Measurements from ENCODE around the gene ABCE1.

ABCE1 gene

DNA sequence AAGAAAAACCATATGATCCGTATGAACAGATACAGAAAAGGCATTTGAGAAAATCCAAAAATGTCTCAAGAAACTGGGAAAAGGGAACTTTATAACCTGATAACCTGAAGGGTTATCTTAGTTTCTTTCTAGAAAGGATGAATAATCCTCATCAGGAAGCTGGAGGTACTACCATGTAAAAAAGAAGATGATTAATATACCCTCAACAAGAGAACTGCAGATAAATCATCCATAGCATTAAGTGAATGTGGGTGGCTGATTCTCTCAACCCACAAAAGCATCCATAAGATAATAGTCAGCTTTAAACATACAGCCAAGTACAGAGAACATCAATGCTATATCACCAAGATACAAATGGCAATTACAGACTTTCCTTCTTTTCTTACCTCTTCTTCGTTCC lies 26.6 kb upstream of the ABCE1 start:
- no peaks in the 10 kb centered on the region for H3K9me2 ChIP-seq (replicated peaks; ENCODE audit: control insufficient read depth, low read length)
- H3K36me3 ChIP-seq (ENCODE audit: control insufficient read depth, low read length): peaks cover 14% of the 10 kb centered on the region
- peaks cover 2% of the 10 kb centered on the region; the same call in 1 of the 2 replicates for H3F3A ChIP-seq (ENCODE audit: control insufficient read depth, insufficient read depth)
- no peak overlapping the region for H3K4me2 ChIP-seq (ENCODE audit: low read length)
- H3K79me2 ChIP-seq (ENCODE audit: control insufficient read depth, low read length): peaks cover 7% of the 10 kb centered on the region
- no peak overlapping the region for H3K4me3 ChIP-seq (ENCODE audit: low read length)
- no peaks in the 10 kb centered on the region for H3K27me3 ChIP-seq (ENCODE audit: control insufficient read depth, low read length)
- H3K9me3 ChIP-seq (ENCODE audit: control insufficient read depth, insufficient read depth, low read length): no peaks in the 10 kb centered on the region
- no peak overlapping the region for H3K27ac ChIP-seq (ENCODE audit: low read depth, low read length)
- H3K4me1 ChIP-seq (ENCODE audit: control insufficient read depth, low read length): no peaks in the 10 kb centered on the region
- TF ChIP-seq EZH2phosphoT487 (IDR thresholded peaks at IDR 0.05; ENCODE audit: borderline replicate concordance, low read length): no peak
- TF ChIP-seq, protein P1, sequence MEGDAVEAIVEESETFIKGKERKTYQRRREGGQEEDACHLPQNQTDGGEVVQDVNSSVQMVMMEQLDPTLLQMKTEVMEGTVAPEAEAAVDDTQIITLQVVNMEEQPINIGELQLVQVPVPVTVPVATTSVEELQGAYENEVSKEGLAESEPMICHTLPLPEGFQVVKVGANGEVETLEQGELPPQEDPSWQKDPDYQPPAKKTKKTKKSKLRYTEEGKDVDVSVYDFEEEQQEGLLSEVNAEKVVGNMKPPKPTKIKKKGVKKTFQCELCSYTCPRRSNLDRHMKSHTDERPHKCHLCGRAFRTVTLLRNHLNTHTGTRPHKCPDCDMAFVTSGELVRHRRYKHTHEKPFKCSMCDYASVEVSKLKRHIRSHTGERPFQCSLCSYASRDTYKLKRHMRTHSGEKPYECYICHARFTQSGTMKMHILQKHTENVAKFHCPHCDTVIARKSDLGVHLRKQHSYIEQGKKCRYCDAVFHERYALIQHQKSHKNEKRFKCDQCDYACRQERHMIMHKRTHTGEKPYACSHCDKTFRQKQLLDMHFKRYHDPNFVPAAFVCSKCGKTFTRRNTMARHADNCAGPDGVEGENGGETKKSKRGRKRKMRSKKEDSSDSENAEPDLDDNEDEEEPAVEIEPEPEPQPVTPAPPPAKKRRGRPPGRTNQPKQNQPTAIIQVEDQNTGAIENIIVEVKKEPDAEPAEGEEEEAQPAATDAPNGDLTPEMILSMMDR (IDR thresholded peaks at IDR 0.05; ENCODE audit: low read depth, low read length, poor library complexity, severe bottlenecking): no peak
- H4K20me1 ChIP-seq (ENCODE audit: control insufficient read depth, insufficient read depth, low read depth, low read length): no peaks in the 10 kb centered on the region

GRCh38 chr4:145075742-145076468 lies 22.2 kb upstream of the ABCE1 start:
- Histone ChIP-seq H3K4me1 (ENCODE audit: control insufficient read depth, low read length) (no peaks in the 10 kb centered on the region), H3K9me2 (replicated peaks; ENCODE audit: control insufficient read depth, low read length) (no peaks in the 10 kb centered on the region), H3K9me3 (ENCODE audit: control insufficient read depth, insufficient read depth, low read length) (no peaks in the 10 kb centered on the region), H3F3A (ENCODE audit: control insufficient read depth, insufficient read depth) (peaks cover 2% of the 10 kb centered on the region; the same call in 1 of the 2 replicates), H3K4me3 (ENCODE audit: low read length) (no peak overlapping the region), H4K20me1 (ENCODE audit: control insufficient read depth, insufficient read depth, low read depth, low read length) (no peaks in the 10 kb centered on the region), H3K36me3 (ENCODE audit: control insufficient read depth, low read length) (peaks cover 39% of the 10 kb centered on the region), H3K27me3 (ENCODE audit: control insufficient read depth, low read length) (no peaks in the 10 kb centered on the region), H3K79me2 (ENCODE audit: control insufficient read depth, low read length) (peaks cover 33% of the 10 kb centered on the region), H3K4me2 (ENCODE audit: low read length) (no peak overlapping the region), H3K27ac (ENCODE audit: low read depth, low read length) (no peak overlapping the region)
- TF ChIP-seq, protein P1 (IDR thresholded peaks at IDR 0.05; ENCODE audit: low read depth, low read length, poor library complexity, severe bottlenecking): no peak
- TF ChIP-seq EZH2phosphoT487 (IDR thresholded peaks at IDR 0.05; ENCODE audit: borderline replicate concordance, low read length): no peak

DNA sequence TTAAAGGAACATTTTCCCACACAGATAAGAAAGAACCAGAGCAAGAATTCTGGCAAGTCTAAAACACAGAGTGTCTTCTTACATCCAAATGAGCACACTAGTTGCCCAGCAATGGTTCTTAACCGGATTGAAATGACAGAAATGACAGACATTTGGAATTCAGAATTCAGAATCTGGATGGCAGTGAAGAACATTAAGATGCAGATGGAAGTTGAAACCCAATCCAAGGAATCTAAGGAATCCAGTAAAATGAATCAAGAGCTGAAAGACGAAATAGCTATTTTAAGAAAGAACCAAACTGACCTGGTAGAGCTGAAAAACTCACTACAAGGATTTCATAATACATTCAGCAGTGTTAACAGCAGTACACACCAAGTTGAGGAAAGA lies 21.6 kb upstream of the ABCE1 start:
- Histone ChIP-seq H3K27me3 (ENCODE audit: control insufficient read depth, low read length) (no peaks in the 10 kb centered on the region), H3K4me1 (ENCODE audit: control insufficient read depth, low read length) (no peaks in the 10 kb centered on the region), H3K27ac (ENCODE audit: low read depth, low read length) (no peak overlapping the region), H3K9me2 (replicated peaks; ENCODE audit: control insufficient read depth, low read length) (no peaks in the 10 kb centered on the region), H4K20me1 (ENCODE audit: control insufficient read depth, insufficient read depth, low read depth, low read length) (no peaks in the 10 kb centered on the region), H3K4me3 (ENCODE audit: low read length) (no peak overlapping the region), H3K36me3 (ENCODE audit: control insufficient read depth, low read length) (peaks cover 39% of the 10 kb centered on the region), H3F3A (ENCODE audit: control insufficient read depth, insufficient read depth) (peaks cover 2% of the 10 kb centered on the region; the same call in 1 of the 2 replicates), H3K4me2 (ENCODE audit: low read length) (no peak overlapping the region), H3K9me3 (ENCODE audit: control insufficient read depth, insufficient read depth, low read length) (no peaks in the 10 kb centered on the region), H3K79me2 (ENCODE audit: control insufficient read depth, low read length) (peaks cover 33% of the 10 kb centered on the region)
- TF ChIP-seq, protein P1 (IDR thresholded peaks at IDR 0.05; ENCODE audit: low read depth, low read length, poor library complexity, severe bottlenecking): no peak
- no peak for TF ChIP-seq EZH2phosphoT487 (IDR thresholded peaks at IDR 0.05; ENCODE audit: borderline replicate concordance, low read length)

Measured in DOHH2 (cell line).